GM12874 (cell line): ENCODE results near the gene ARF1.
A peak's percentile ranks its signal among the peaks of the same experiment; 100 is the strongest.

ENCODE experiments used
- TF ChIP-seq, protein P1 (sequence below): IDR thresholded peaks from 2 replicates; pipeline ENCODE4 v1.5.1; 2011; ENCODE audit warnings: low read depth, mild to moderate bottlenecking, control low read depth, low read length, moderate library complexity; ENCODE audit not compliant: insufficient read depth

ARF1 gene

DNA sequence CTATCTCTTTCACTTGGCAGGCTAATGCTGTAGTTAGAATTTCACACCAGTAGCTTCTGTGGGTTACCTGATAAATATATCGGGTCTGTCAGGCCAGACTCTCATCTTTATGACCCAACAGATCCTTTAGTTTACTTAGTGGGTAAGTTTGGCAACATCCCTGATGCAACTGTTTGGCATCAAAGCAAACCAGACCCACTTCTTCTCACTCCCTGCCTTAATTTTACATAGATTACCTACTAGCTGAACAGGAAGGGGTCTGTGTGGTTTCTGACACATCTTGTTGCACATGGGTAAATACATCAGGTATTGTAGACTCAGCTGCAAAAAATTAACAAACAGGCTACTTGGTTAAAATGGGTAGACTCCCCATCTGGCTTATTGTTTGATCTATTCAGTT lies 54.4 kb downstream of the ARF1 start:
- TF ChIP-seq, protein P1, sequence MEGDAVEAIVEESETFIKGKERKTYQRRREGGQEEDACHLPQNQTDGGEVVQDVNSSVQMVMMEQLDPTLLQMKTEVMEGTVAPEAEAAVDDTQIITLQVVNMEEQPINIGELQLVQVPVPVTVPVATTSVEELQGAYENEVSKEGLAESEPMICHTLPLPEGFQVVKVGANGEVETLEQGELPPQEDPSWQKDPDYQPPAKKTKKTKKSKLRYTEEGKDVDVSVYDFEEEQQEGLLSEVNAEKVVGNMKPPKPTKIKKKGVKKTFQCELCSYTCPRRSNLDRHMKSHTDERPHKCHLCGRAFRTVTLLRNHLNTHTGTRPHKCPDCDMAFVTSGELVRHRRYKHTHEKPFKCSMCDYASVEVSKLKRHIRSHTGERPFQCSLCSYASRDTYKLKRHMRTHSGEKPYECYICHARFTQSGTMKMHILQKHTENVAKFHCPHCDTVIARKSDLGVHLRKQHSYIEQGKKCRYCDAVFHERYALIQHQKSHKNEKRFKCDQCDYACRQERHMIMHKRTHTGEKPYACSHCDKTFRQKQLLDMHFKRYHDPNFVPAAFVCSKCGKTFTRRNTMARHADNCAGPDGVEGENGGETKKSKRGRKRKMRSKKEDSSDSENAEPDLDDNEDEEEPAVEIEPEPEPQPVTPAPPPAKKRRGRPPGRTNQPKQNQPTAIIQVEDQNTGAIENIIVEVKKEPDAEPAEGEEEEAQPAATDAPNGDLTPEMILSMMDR: no peak

DNA sequence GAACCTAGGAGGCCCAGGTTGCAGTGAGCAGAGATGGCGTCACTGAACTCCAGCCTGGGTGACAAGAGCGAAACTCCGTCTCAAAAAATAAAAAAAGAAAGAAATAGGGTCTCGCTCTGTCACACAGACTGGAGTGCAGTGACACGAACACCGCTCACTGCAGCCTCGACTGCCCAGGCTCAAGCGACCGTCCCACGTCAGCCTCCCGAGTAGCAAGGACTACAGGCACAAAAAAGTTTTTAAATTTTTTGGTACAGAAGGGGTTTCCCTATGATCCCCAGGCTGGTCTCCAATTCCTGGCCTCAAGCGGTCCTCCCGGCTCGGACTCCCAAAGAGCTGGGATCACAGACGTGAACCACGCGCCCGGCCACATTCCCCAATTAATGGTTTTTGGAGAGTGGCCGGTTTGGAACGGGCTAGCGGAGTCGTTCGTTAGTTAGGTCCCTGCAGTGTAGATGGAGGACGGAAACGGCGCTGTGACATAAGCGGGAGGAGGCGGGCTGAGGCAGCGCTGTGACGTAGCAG lies 57.0 kb downstream of the ARF1 start:
- TF ChIP-seq, protein P1: 0 out of 2 replicates have a peak, but pooled peaks have one; percentile 14

DNA sequence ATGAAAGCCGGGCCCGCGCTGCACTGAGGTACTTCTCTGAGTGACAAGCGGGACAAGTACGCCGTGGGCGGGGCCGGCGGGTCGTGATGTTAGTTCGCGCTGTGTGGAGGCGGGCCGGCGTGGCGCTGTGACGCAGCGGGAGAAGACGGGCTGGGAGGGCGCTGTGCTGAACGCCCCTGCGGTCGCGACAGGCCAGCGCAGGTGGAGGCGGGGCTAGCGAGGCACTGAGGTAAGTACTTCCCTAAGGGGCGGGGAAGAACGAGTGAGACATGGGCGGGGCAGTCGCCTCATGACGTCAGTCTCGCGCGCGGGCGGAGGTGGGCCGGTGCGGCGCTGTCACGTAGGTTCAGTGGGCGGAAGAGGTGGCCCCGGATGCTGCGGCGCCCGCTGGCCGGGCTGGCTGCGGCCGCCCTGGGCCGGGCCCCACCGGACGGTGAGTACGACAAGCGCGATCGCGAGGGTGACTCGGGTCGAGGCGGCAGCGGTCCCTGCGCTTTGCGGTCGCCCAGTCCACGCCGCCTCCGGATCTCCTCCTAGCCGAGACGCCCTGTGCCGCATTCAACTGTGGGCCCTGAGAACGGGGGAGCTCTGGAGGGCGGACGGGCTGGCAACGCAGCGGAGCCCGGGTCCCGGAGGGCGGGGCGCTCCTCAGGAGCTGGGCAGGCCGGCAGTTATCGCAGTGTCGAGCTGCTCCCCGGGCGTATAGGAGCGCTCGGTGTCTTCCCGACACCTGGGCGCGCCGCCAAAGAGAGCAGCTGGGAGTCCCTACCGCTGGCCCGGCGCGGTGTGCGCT lies 57.6 kb downstream of the ARF1 start, which contains the start of gene GUK1:
GUK1 (plus strand) TSS at position 349 of the 793 bp plus-strand sequence; CDS start at position 373, 24 bp downstream.
- TF ChIP-seq, protein P1: 0 out of 2 replicates have a peak, but pooled peaks have one; percentile 2

DNA sequence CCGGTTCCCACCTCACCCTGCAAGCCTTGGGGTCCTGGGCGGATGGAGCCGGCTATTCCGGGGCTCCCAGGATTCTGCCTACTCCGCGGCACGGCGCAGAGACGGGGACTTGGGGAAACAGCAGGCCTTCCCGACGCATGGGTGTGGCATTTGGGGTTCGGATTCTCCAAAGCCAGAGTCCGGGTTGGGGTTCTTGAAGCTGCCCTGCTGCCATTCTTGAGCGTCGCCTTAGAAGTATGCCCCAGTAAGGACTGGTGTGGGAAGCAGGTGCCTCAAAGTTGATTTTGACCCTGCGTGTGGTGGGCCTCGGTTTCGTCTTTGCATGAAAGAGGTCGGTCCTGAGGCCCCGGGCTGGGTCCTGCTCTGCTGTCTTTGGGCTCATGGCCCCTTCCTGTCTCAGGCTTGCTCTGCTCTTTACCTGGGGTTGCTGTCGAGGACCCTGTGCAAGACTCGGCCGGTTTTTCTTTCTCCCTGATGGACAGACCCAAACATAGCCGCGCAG lies 58.3 kb downstream of the ARF1 start:
- TF ChIP-seq, protein P1: no peak

DNA sequence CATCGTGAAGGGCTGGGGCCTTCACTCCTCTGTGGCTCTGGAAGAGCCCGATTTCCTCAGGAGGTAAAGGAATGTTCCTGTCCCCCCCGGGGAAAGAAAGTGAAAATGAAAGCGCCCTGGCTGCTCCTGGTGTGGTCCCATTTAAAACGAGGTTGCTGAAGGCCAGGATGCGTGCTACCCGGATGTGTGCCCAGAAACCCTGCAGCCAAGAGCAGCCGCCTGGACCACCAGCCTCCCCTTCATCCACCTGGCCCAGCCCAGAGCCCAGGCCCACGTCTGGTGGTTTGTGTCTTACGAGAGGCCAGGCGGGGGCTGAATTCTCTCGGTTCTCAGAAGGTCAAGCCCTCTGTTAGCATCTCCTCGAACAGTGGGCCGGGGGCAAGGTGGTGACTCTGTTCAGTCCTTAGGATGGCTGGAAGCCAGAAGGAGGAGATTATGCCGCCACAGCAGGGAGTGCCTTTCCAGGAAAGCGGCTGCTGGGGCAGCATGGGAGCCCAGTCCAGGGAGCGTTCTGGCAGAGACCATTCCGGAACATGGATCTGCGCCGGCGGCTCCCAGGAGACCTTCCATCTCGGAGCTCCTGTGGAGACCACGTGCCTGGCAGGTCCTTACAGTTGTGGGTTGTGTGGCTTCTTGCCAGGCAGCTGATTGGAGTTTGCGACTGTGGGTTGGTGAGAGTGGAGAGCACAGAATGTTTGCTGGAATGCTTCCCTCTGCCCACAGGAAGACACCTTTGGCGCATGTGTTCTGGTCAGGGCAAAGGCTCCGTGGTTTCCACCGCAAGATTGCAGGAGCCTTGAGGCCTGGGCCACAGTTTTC lies 58.9 kb downstream of the ARF1 start:
- TF ChIP-seq, protein P1: no peak

DNA sequence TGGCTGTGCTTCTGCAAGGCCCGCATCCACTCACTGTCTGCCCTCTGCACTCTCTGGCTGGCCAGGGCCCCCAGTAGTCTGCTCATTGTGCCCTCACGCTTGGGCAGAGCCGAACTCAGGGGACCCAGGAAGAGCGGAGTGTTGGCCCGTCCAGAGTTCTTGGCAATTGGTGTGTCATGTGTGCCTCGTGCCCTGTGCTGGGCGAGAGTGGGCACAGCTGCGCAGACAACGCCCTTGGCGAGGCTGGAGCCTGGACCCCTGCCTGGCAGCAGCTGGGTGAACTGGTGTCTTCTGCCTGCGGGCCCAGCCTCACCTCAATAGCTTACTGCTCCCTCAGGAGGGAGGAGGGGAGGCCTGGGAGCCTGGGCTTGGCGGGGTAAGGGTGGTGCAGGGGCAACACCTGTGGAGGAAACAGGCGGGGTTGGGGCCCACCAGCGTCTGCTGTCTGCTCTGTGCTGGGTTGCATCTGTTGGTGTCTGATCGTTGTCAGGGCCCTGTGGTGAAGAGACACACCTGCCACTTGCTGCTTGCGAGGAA lies 59.7 kb downstream of the ARF1 start:
- TF ChIP-seq, protein P1: no peak
